Measurements from ENCODE around the gene CSRNP3. TPM values are rescaled to one million over a fixed set of nuclear protein-coding genes. Genes with fewer than 3 reads are reported as not detected.

CSRNP3 gene
- total and polyA plus RNA-seq, 4 donors, result 0.20 to 5.4 (median 2.1) TPM

DNA sequence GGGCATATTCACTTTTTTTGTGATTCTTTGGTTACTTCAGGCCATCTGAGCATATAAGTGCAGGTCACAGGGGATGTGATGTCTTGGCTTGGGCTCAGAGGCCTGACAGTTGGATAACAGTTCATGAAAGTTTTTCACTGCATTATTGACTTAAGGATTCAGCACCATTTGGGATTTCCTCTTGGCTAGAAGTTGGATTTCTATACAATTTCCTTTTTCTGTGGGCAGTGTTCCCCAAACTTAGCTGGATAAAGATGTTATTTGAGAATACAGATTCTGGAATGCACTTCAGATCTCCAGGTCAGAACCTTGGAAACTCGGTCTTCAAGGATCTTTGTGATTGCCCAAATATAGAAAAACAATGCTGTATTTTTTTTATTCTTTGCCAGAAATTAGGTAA lies 246.6 kb downstream of the CSRNP3 start:
- H3K4me3 ChIP-seq (ENCODE audit: low read length in 2 of 2), result no peak overlapping the region
- ATAC-seq (ENCODE audit: low FRiP score) (no peak), DNase-seq (no peak)
- whole genome bisulfite sequencing, 2 donors, result 47 to 49% methylated on average over 1 of the region's 1 CpG
- H3K27ac ChIP-seq (ENCODE audit: low read depth in 1 of 2, low read length in 2 of 2), result no peak overlapping the region
- H3K36me3 ChIP-seq (ENCODE audit: control insufficient read depth in 1 of 2, insufficient read depth in 2 of 2, low read length in 1 of 2), result no peaks in the 10 kb centered on the region
- H3K9me3 ChIP-seq (ENCODE audit: control insufficient read depth, low read length), result no peaks in the 10 kb centered on the region
- intact Hi-C loops (cut with DNase I), result no loop called here
- no peaks in the 10 kb centered on the region for H3K4me1 ChIP-seq (ENCODE audit: control insufficient read depth in 1 of 2, insufficient read depth in 2 of 2, low read length in 2 of 2)
- H3K27me3 ChIP-seq (ENCODE audit: control insufficient read depth in 1 of 2, insufficient read depth in 2 of 2, low read length in 1 of 2), result no peaks in the 10 kb centered on the region

GRCh38 chr2:165718610-165719210 lies 249.2 kb downstream of the CSRNP3 start:
- intact Hi-C loops (cut with DNase I), result no loop called here
- Histone ChIP-seq H3K27me3 (ENCODE audit: control insufficient read depth in 1 of 2, insufficient read depth in 2 of 2, low read length in 1 of 2) (no peaks in the 10 kb centered on the region), H3K27ac (ENCODE audit: low read depth in 1 of 2, low read length in 2 of 2) (no peak overlapping the region), H3K4me1 (ENCODE audit: control insufficient read depth in 1 of 2, insufficient read depth in 2 of 2, low read length in 2 of 2) (no peaks in the 10 kb centered on the region), H3K36me3 (ENCODE audit: control insufficient read depth in 1 of 2, insufficient read depth in 2 of 2, low read length in 1 of 2) (no peaks in the 10 kb centered on the region), H3K9me3 (ENCODE audit: control insufficient read depth, low read length) (no peaks in the 10 kb centered on the region), H3K4me3 (ENCODE audit: low read length in 2 of 2) (no peak overlapping the region)
- 32 to 33% methylated on average over 1 of the region's 1 CpG for WGBS, 2 donors
- ATAC-seq (ENCODE audit: low FRiP score), result no peak
- no peak for DNase-seq

GRCh38 chr2:165720511-165720910 lies 251.0 kb downstream of the CSRNP3 start:
- no peak for DNase-seq
- ATAC-seq (ENCODE audit: low FRiP score), result no peak
- no peak overlapping the region for H3K27ac ChIP-seq (ENCODE audit: low read depth in 1 of 2, low read length in 2 of 2)
- no peaks in the 10 kb centered on the region for H3K9me3 ChIP-seq (ENCODE audit: control insufficient read depth, low read length)
- H3K4me1 ChIP-seq (ENCODE audit: control insufficient read depth in 1 of 2, insufficient read depth in 2 of 2, low read length in 2 of 2), result no peaks in the 10 kb centered on the region
- no peak overlapping the region for H3K4me3 ChIP-seq (ENCODE audit: low read length in 2 of 2)
- H3K27me3 ChIP-seq (ENCODE audit: control insufficient read depth in 1 of 2, insufficient read depth in 2 of 2, low read length in 1 of 2), result no peaks in the 10 kb centered on the region
- intact Hi-C loops (cut with DNase I), result no loop called here
- no peaks in the 10 kb centered on the region for H3K36me3 ChIP-seq (ENCODE audit: control insufficient read depth in 1 of 2, insufficient read depth in 2 of 2, low read length in 1 of 2)

DNA sequence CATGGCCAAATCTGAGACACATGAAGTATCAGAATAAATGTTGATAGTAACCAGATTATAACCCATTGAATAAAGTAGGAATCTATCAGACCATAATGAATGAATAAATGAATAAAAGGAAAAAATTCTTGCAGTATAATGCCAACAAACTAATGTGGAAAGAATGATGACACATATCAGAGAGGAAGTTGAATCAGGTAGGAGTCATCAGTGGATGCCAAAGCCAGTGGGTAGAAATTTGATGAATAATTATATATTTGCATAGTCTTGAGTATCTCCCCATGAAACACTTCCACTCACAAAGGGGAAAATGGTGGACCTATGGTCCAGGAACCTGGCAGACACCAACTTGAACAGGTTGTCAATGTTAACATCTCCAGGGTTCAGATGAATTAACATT lies 255.9 kb downstream of the CSRNP3 start:
- ATAC-seq (ENCODE audit: low FRiP score) (no peak), DNase-seq (no peak)
- Histone ChIP-seq H3K9me3 (ENCODE audit: control insufficient read depth, low read length) (no peaks in the 10 kb centered on the region), H3K27ac (ENCODE audit: low read depth in 1 of 2, low read length in 2 of 2) (no peak overlapping the region), H3K27me3 (ENCODE audit: control insufficient read depth in 1 of 2, insufficient read depth in 2 of 2, low read length in 1 of 2) (no peaks in the 10 kb centered on the region), H3K4me3 (ENCODE audit: low read length in 2 of 2) (no peak overlapping the region), H3K36me3 (ENCODE audit: control insufficient read depth in 1 of 2, insufficient read depth in 2 of 2, low read length in 1 of 2) (no peaks in the 10 kb centered on the region), H3K4me1 (ENCODE audit: control insufficient read depth in 1 of 2, insufficient read depth in 2 of 2, low read length in 2 of 2) (no peaks in the 10 kb centered on the region)
- intact Hi-C loops (cut with DNase I), result no loop called here

Other genes with a start within 250 kb of the CSRNP3 start
- under 1 TPM; 0.63 to 0.81 TPM for gene SCN2A, start 230.3 kb upstream of the CSRNP3 start, total RNA-seq
- gene SCN2A, start 230.3 kb upstream of the CSRNP3 start, polyA plus RNA-seq, result under 1 TPM in 1 of 2 donors, not detected in 1; 0.15 TPM